Choroid plexus epithelial cell (primary cell): ENCODE data around the gene SRRM2.
A peak's percentile ranks its signal among the peaks of the same experiment; 100 is the strongest.
"Not testable (repeated sequence)": the region's sequence is repeated elsewhere in the genome, so short reads cannot be mapped to it uniquely, and the experiment has no call there.

Experiments
- DNase-seq: peaks from one replicate; pipeline ENCODE4 v3.0.0-alpha.2; 2010; ENCODE audit warnings: low read depth
- H3K4me3 ChIP-seq: 2 replicates; pipeline ENCODE4 v1.5.1; 2011; ENCODE audit warnings: low read depth, mild to moderate bottlenecking, control low read depth, low read length, moderate library complexity
- CTCF ChIP-seq: conservative IDR thresholded peaks from 2 replicates; pipeline ENCODE4 v1.5.1; 2011; ENCODE audit warnings: low read depth, mild to moderate bottlenecking, control low read depth, inconsistent platforms, low read length, moderate library complexity

The SRRM2 gene

DNA sequence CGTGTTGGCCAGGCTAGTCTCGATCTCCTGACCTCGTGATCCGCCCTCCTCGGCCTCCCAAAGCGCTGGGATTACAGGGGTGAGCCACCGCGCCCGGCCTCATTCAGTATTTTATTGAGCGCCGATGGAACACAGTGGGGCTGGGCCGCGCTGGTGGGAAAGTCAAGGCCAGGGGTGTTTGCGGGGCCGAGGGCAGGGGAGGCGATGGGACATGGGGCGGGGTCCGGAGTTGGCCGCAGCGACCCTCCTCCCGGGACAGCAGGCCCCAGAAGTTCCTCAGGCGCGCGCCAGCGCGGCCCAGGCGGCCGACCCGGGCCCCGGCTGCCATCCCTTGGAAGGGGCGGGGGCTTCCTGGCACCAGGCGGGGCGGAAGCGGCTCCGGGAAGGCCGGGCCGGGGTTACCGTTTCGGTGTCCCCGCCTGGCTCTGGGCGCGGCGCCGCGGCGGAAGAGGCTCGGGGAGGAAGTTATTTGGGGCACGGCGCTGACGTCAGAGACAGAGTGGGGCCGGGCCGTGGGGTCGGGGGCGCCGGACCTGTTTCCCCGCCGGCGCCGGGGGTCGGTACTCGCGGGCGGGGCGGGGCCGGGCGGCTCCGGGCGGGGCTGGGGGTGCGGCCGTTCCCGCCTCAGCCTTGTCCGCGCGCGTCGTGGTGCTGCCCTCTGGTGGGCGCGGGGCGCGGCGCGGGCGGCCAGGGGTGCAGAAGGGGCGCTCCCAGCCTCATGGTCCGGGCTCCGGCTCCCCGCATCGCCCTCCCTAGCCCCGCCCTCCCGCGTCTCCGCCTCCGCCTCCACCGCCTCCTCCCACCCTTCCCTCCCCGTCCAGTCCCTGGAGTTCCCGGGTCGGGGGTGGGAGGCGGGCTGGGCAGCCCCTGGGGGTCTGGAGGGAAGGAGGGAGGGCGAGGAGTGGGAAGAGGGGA lies 31.5 kb upstream of the SRRM2 start:
- peak overlapping the region; percentile 62 for H3K4me3 ChIP-seq
- TF ChIP-seq CTCF = peak; percentile 42
- peak; percentile 75 for DNase-seq

GRCh38 chr16:2721634-2722173 lies 30.7 kb upstream of the SRRM2 start:
- DNase-seq = not testable (repeated sequence)
- peak overlapping the region; percentile 62 for H3K4me3 ChIP-seq

DNA sequence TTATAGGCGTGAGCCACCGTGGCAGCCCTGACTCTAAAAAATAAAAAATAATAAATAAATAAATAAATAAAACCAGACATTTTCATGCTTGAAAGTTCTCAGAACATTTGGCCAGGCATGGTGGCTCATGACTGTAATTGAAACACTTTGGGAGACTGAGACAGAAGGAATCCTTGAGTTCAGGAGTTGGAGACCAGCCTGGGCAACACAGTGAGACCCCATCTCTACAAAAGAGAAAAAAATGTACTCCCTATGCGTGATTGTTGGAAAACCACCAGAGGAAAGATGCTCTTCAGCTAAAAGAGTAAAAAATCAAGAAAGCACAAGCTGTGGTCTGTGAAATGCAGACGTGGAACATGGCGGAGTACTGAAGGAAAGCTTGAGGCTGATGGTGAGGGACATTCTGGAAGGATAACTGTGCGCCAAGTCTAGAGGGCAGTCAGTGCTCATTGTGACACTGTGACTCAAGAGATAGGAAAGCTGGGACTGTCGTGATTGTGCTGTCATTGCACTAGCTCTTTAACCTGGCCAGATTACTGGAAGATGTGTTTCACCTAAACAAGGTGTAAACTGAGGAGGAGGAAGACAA lies 28.3 kb upstream of the SRRM2 start:
- no peak overlapping the region for H3K4me3 ChIP-seq
- no peak for DNase-seq
- TF ChIP-seq CTCF = no peak

DNA sequence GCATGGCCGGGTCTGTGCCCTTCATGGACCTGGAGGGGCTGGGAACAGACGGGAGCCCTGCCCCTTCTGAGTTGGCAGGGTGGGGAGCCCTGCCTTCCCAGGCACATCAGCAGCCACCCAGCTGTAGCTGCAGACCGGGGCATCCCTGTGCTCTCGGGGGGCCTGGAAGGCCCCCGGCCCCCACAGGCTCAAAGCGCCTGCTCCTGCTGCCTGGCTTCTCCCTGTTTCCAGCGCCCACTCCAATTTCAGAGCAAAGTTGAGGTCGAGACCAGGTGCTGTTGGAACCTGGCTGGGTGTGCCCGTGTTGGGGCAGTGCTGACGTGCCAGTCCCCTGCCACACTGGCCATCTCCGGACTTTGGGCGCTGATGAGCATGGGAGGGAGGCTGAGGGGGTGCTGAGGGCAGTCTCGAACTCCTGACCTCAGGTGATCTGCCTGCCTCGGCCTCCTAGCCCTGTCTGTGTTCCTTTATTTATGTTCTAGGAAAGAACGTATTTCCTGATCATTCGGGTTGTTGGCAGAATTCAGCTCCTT lies 27.6 kb upstream of the SRRM2 start:
- TF ChIP-seq CTCF = no peak
- DNase-seq = no peak
- H3K4me3 ChIP-seq = no peak overlapping the region

DNA sequence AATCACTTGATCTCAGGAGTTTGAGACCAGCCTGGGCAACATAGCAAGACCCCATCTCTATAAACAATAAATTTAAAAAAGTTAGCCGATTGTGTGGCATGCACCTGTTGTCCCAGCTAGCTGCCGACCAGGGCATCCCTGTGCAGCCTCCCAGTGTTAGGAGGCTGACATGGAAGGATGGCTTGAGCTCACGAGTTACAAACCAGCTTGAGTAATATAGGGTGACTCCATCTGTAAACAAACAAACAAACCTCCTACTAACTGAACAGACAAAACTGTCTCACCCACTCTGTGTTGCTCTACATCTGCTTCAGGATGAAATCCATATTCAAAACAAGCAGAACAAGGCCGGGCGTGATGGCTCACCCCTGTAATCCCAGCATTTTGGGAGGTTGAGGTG lies 25.5 kb upstream of the SRRM2 start:
- no peak for DNase-seq
- no peak for TF ChIP-seq CTCF
- no peak overlapping the region for H3K4me3 ChIP-seq

- TF ChIP-seq CTCF = no peak
- H3K4me3 ChIP-seq = no peak overlapping the region
- DNase-seq = no peak
Observed at GRCh38 chr16:2728034-2728433, 24.4 kb upstream of the SRRM2 start.

- TF ChIP-seq CTCF = no peak
- no peak overlapping the region for H3K4me3 ChIP-seq
- no peak for DNase-seq
Observed at GRCh38 chr16:2734844-2735515, 17.5 kb upstream of the SRRM2 start.
